HG03432 (cell line): ENCODE data around the gene LY6G5C.
A peak's percentile ranks its signal among the peaks of the same experiment; 100 is the strongest.

ENCODE experiments used
- ATAC-seq: cut with Tn5 transposase; IDR thresholded peaks from one replicate; pipeline ENCODE4 v1.9.1; 2021; ENCODE audit warnings: mild to moderate bottlenecking, moderate library complexity; ENCODE audit not compliant: unreplicated experiment

Gene LY6G5C

DNA sequence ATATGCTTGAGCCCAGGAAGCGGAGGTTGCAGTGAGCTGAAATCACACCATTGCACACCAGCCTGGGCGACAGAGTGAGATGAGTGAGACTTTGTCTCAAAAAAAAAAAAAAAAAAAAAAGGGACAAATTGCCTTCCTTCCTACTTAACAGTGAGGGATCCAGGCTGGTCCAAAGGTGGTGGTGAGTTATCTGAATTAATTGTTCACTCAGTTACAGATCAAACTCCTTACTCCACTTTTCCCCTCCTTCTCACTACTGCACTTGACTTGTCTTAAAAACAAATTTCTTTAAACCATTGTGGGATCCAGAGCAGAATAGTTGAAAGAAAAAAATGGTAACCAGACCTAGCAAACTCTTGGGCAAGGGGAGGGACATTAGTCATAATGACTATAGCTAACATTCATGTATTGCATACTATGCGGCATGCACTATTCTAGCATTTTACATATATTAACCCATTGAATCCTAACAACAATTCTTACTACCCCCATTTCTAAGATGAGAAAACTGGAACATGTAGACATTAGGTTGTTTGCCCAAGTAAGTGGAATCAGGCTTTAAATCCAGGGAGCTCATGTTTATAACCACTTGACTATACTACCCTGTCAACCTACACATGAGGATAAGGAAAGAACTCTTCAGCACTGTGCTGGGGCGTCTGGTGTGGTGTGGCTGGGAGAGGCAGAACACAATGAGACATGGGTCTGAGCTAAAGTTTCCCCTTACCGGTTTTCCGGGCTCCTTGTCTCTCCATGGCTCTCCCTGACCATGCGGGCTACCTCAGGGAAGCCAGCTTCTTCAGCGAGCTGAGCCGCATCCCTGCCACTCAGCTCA lies 17.5 kb downstream of the LY6G5C start:
- no peak for ATAC-seq

DNA sequence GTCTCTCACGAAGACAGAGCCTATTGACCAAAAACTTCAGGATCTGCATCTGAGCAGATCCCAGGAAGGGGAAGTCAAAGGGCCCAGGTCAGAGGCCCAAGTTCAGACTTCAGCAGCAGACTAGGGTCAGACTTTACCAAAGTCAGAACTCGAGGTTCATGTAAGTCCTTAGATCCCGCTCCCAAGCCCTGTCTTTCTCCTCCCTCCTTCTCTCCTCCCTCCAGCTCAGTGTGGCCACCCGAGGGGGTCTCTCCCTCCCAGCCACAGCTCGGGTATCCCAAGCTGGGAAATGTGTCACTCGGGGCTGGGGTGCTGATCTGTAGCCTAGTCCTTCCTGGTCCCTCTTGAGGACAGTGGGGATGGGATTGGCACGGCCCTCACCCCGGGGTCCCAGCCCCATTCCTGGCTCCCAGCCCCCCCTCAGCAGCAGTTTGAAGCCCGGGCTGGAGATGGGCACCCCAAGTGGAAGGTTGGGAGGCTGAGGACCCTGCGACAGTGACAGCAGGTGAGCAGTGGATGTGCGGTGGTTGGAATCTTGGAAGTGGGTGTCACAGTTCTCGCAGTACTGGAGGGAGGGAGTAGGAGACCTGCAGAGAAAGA lies 18.6 kb downstream of the LY6G5C start:
- no peak for ATAC-seq

DNA sequence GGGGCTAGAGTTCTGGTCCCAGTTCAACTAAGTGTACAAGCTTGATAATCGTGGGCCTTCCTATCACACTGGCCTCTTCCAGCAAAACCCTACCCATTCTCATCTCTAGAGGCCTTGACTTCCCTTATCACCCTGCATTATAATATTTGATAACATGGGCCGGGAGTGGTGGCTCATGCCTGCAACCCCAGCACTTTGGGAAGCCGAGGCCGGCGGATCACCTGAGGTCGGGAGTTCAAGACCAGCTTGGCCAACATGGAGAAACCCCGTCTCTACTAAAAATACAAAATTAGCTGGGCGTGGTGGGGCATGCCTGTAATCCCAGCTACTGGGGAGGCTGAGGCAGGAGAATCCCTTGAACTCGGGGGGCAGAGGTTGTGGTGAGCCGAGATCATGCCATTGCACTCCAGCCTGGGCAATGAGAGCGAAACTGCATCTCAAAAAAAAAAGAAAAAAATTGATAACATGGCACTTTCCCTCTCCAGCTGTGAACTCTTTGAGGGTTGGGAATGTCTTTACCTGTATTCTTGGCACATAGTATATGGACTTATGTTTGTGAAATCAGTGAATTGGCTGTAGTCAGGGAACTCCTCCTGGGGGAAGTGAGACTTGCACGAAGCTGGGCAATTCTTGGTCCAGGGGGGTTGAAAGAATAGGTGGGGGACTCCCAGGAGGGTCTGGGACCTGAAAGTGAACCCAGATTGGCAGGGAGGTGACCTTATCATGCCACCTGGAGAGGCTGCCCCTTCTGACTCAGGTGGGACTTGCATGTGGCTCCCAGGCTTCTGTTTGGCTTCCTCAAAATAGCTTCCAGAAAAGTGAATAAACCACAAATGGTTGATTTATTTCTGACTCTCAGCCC lies 19.4 kb downstream of the LY6G5C start:
- ATAC-seq: no peak

DNA sequence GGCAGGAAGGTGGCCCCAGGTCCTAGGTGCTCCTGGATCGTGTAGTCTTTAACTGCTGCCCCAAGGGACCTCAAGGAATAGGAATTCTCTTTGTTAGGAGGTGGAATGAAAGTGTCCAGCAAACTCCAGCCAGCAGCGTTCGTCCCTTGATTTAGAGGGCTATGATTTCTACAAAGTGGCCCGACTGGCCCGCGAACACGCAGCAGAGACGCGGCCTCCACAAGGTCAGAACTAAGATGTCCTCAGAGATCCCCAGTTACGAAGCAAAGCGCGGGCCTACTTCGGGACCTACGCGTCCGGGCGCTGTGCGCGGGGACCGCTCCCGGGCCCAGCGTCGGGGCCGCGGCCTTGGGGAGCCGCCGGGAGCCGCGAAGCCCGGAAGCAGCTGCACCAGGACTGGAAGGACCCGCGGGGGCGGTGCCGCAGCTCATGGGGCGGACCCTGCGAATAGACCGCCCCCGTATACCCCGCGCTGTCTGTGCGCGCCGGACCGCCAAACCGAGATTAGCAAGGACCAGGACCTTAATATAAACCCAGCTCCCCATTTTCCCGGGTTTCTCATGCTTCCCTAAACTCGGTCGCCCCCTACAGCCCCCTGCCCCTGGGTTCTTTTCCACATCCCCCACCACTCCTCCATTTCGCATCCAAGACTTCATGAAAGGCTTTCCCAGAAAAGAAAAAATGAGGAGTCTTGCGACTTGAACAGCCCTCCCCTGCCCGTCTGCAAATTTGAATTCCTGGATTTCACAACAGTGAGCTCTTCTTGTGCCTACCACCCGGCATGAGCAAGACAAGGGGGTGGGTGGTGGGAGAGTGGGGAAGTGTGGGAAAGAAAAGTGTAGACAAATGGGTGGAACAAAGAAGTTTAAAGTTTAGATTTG lies 20.2 kb downstream of the LY6G5C start, which contains the start of gene C6orf47:
TSS of gene C6orf47 (minus strand) at position 398 of the 881 bp plus-strand sequence. CDS start 831 bp downstream, outside the sequence.
- ATAC-seq: peak; percentile 51

DNA sequence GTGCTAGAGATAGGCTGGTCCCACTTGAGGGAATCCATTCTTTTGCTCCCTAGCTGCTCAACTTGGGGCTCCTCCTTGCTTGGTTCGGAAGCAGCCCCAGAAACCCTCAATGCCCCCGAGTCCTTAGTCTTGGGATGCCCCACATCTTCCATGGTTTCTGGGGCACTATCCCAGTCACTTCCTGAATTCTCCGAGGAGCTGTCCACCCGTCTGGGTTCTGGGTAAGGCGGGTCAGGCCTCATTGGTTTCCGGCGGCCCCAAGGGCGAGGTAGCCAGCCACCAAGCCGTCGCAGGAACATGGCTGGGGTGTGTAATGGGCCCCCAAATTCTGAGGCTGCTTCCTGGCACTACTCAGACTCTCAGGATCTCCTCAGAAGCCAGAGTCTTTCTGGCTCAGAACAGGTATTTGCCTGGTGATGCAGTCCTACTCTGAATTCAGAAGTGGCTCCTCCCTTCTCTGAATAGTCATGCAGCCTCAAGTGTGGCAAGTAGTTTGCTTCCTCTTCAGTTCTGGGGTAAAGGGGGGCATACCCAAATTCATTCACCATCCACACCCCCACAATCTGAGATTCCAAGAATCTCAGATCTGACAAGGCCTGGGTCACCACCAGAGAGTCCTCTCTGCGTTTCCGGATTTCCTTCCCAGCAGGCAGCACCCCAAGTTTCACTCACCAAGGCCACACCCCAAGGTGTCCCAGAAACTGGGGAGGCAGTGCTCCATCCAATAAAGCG lies 21.1 kb downstream of the LY6G5C start:
- ATAC-seq: no peak

DNA sequence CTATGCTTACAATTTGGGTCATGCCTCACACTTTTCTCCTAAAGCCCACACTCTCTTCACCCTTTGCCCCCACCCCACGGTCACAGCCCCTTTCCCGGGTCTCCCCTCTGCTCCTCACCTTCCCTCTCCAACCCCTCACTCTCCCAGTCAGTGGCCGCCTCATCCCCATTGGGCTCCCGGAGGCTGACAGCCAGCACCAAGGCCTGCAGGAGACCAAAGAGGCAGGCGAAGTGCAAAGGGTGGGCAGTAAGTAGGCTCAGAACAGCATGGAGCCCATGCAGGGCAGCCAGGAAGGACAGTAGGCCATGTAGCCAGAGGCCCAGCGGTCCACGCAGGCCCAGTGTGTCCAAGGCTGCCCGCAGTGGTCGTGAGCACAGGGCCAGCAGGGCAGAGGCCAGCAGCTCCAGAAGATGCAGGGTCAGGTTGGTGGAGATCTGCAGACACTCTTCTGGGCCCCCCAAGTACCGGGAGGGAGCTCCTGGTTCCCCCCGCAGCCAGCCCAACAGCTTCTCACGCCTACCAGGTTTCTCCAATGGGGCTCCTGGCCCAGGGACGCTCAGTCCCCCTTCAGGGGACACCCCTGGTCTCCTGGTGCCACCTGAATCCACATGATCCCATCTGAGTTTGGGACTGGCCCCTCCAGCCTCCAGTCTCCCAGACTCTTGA lies 21.8 kb downstream of the LY6G5C start:
- ATAC-seq: no peak

DNA sequence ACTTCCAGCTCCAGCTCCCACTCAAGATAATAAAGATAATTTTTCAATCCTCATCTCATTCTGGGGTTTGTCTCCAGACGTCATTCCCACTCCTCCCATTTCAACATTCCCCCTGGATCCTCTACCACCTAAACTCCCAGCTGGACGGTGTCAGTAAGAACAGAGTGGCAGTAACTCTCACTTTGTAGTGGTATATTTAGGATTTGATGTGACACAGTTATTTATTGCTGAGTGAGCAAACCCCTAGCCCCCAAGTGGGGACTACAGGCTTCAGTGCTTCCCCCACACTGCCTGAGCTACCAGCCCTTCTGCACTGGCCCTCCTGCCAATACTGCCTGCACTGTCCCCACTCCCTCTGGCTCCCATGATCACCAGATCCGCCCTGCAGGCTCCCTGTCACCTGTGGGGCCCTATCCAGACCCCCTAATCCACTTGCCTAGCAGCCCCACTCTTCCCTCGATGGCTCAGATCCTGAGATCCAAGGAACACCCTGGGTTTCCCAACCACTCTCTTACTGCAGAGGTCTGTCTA lies 22.6 kb downstream of the LY6G5C start:
- no peak for ATAC-seq

DNA sequence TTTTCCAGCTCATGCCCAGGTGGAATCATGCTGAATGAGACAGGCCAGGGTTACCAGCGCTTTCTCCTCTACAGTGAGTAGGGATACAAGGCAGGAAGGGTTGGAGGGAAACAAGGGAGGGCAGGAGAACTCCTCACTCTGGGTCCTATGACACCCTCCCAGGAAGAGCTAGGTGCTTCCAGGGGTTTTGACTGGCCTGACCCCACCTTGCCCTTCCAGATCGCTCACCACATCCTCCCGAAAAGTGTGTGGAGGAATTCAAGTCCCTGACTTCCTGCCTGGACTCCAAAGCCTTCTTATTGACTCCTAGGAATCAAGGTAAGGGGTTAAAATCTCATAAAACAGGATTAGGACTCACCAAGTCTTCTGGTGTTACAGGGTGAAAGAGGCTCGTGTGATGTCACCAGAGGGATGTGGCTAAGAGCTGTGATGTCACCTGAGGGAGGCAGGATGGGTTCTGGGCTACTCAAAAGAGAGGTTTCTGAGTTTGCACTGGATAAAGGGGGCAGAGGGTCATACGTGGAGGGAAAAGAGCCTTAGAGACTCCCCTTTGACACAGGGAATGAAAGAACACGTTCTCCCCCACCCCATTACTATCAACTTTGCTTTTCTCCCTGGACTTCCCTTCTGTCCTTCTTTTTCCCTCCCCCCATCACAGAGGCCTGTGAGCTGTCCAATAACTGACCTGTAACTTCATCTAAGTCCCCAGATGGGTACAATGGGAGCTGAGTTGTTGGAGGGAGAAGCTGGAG lies 23.3 kb downstream of the LY6G5C start:
- no peak for ATAC-seq

DNA sequence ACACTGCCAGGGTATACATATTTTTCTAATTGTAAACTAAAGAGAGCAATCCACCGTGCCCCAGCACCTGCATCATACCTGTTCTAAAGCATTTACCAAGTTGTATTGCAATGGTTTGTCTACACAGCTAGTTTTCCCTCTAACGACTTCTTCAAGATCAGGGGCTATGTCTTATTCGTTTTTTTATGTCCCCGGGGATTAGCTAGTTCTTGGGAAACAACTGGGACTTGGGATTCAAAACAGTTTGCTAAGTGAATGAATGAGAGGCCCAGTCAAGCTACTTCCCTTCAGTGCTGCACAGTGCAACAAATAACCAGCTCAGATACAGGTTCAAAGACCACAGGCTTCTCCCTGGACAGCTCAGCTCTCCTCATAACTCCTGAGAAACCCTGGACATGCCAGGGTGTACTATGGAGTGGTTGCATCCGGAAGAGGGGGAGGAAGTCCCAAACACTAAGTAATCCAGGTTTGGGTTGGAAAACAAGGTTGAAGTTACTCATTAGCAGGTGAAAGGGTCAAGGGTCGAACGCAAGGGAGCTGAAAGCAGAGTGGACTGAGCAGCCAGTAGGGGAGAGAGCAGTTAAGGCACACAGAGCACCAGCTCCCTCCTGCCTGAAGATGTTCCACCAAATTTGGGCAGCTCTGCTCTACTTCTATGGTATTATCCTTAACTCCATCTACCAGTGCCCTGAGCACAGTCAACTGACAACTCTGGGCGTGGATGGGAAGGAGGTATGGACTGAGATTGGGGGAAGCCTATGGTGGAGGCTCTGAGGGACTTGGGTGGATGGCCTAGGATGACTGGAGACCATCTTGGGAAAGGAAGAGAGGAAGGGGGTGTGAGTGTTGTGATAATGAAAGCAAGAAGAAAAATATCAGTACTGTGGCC lies 25.3 kb downstream of the LY6G5C start, which contains the start of gene APOM:
TSS of gene APOM (plus strand) at position 546 of the 889 bp plus-strand sequence. CDS start at position 619, 73 bp downstream.
- ATAC-seq: no peak

DNA sequence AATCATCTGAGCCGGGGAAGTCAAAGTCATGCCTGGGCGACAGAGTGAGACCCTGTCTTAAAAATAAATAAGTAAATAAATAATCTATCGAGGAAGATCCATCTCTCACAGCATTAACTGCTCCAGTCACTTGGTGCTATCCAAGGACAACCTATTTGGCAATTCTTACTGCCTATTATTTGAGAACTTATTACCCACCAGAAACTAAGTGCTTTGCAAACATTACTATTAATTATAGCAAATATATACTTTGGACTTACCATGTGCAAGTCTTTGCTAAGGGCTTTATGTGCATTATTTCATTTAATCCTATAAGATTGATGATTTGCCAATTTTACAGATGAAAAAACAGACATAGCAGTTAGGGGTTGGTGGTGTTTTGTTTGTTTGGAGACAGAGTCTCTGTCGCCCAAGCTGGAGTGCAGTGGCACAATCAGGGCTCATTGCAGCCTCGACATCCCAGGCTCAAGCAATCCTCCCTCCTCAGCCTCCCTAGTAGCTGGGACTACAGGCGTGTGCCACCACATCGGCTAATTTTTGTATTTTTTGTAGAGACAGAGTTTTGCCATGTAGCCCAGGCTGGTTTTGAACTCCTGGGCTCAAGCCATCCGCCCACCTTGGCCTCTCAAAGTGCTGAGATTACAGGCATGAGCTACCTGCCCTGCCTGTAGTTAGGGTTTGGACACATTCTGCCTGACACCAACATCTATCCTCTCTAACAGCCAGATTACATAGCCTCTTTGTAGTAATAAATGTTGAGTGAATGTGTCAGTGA lies 26.1 kb downstream of the LY6G5C start:
- ATAC-seq: no peak

DNA sequence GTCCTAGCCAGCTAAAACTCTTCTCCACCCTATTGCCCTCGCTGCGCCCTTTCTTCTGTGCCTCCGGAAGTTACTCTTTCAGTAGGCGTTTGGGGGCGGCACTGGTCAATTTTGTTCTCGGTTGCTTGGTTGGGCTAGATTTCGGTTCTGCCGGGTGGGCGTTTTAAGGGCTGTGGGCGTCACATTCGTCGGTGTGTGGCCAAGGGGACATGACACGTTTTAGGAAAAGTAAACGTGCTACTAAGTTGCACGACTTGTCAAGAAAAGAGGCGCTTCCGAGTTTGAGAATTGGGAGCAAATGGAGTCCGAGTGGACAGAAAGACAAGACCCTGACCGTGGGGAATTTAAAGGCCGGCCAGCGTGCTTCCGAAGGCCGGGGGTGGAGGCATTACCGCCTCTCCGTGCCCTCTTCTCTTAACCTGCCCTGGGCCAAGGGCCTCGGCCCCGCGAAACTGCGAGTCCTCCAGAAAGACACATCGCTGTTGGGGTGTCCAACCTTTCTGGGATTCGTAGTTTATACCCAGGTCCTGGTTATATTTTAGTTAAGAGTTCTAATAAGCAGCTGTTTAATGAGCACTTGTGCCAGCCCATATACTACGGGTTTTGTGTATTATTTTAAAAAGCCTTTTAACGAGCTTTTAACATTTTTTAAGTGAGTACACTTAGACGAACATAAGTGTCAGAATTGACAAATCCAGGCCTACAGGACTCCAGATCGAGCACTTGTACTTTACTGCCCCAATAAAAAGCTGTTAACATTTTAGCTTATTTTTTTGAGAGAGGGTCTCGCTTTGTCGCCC lies 27.7 kb downstream of the LY6G5C start:
- peak; percentile 73 for ATAC-seq

DNA sequence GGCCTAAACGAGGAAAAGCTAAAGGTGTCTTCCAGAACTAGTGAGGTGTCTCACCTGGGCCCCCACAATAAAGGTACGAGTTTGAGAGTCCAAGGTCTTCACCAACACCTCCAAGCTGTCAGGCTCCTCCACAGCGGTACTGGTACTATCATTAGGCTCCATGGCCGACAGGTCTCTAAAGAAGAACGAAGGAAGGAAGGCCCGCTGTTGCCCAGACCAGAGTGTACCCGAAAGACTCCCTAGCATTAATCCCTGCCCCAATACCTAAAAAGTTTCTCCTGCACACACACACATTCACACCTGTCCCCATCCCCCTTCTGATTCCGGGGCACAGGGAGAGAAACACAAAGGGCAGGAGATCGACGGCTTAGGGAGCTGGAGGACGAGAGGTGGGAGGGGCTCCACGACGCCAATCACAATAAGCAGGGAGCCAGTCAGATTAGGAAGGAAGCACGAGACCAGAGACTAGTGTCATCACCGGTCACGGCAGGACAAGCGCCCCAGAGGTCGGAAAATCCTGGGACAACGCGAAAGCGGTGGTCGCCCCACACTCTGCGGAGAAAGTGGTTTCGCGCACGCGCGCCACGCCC lies 29.2 kb downstream of the LY6G5C start:
- peak; percentile 19 for ATAC-seq

DNA sequence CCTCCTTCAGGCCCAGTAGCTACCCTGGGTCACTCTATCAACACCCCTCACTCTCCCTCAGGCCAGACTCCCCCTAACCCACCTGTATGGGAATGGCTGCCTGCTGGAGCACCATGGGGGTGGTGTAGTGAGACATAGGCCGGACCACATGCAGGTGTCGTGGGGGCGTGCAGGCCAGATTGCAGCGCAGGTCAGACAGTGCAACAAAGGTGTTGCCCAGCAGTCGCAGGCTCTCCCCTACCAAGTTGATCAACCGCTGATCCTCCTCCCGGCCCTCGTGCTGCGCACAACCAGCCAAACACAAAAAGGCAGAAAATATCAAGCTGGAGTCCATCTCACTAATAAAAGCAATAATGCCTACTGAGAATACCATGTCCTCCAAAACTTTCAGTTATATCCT lies 35.5 kb downstream of the LY6G5C start:
- no peak for ATAC-seq

DNA sequence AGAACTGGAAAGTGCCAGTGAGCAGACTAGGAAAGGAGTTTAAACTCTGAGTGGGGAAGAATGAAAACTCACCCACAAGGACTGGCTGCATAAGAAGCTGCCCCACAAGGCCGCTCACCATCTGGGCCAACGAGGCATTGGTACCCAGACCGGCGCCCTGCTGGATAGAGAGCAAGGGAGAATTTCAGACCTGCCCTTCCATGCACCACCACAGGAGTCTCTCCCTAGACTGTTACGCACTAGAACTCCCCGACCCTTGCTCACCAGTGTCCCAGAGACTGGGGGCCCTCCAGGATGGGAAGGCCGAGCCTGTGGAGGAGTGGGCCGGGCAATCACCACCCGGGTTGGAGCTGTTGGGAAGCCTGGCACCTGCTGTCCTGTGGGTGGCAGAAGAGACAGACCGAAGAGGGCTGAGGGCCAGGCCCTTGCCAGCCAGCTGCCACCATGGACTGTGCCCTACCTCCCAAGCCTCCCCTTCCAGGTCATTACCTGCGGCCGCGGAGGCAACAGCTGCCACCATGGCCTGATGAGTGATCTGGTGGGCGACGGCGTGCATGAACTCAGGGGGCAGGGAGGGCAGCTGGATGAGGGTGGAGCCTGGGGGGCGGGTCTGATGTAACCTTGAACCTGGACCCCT lies 36.9 kb downstream of the LY6G5C start:
- no peak for ATAC-seq
